ENCODE data around the gene IGSF9.

Gene IGSF9

GRCh38 chr1:159931795-159932173 is 13.6 kb downstream of the IGSF9 start:
- Mint-ChIP-seq H3K4me1 (peaks cover 7% of the 10 kb centered on the region), H3K27ac (no peak overlapping the region), H3K9me3 (no peaks in the 10 kb centered on the region), H3K27me3 (ENCODE audit: low read depth, poor library complexity) (peaks cover 7% of the 10 kb centered on the region), H3K4me3 (no peak overlapping the region), H3K36me3 (ENCODE audit: low read depth) (peaks cover 62% of the 10 kb centered on the region)
- no peak for DNase-seq
- TF ChIP-seq CTCF (IDR thresholded peaks at IDR 0.05) = no peak

- peaks cover 62% of the 10 kb centered on the region for H3K36me3 Mint-ChIP-seq (ENCODE audit: low read depth)
- H3K27ac Mint-ChIP-seq = no peak overlapping the region
- DNase-seq = no peak
- no peak for TF ChIP-seq CTCF (IDR thresholded peaks at IDR 0.05)
- H3K4me3 Mint-ChIP-seq = no peak overlapping the region
- H3K4me1 Mint-ChIP-seq = peaks cover 7% of the 10 kb centered on the region
- peaks cover 7% of the 10 kb centered on the region for H3K27me3 Mint-ChIP-seq (ENCODE audit: low read depth, poor library complexity)
- H3K9me3 Mint-ChIP-seq = no peaks in the 10 kb centered on the region
These were observed 14.2 kb downstream of the IGSF9 start for GRCh38 chr1:159931101-159931794.

- Mint-ChIP-seq H3K36me3 (ENCODE audit: low read depth) (peaks cover 56% of the 10 kb centered on the region), H3K27me3 (ENCODE audit: low read depth, poor library complexity) (peaks cover 7% of the 10 kb centered on the region), H3K9me3 (no peaks in the 10 kb centered on the region), H3K27ac (no peak overlapping the region), H3K4me3 (no peak overlapping the region), H3K4me1 (peaks cover 13% of the 10 kb centered on the region)
- no peak for DNase-seq
- TF ChIP-seq CTCF (IDR thresholded peaks at IDR 0.05) = no peak
These were observed 14.8 kb downstream of the IGSF9 start for GRCh38 chr1:159930634-159931033.

GRCh38 chr1:159930216-159930615 is 15.2 kb downstream of the IGSF9 start:
- Mint-ChIP-seq H3K27ac (no peak overlapping the region), H3K27me3 (ENCODE audit: low read depth, poor library complexity) (peaks cover 5% of the 10 kb centered on the region), H3K9me3 (no peaks in the 10 kb centered on the region), H3K4me3 (no peak overlapping the region), H3K4me1 (peaks cover 17% of the 10 kb centered on the region), H3K36me3 (ENCODE audit: low read depth) (peaks cover 52% of the 10 kb centered on the region)
- no peak for TF ChIP-seq CTCF (IDR thresholded peaks at IDR 0.05)
- no peak for DNase-seq

GRCh38 chr1:159929155-159930051 is 16.0 kb downstream of the IGSF9 start:
- no peaks in the 10 kb centered on the region for H3K9me3 Mint-ChIP-seq
- no peak overlapping the region for H3K27ac Mint-ChIP-seq
- no peak overlapping the region for H3K4me3 Mint-ChIP-seq
- no peak for TF ChIP-seq CTCF (IDR thresholded peaks at IDR 0.05)
- peaks cover 5% of the 10 kb centered on the region for H3K27me3 Mint-ChIP-seq (ENCODE audit: low read depth, poor library complexity)
- H3K4me1 Mint-ChIP-seq = peaks cover 22% of the 10 kb centered on the region
- H3K36me3 Mint-ChIP-seq (ENCODE audit: low read depth) = peaks cover 44% of the 10 kb centered on the region
- no peak for DNase-seq
